ENCODE data around the gene TRIM38.

- no peak for TF ChIP-seq POLR2AphosphoS5 (IDR thresholded peaks at IDR 0.05; ENCODE audit: low read depth, low read length)
- no peak for TF ChIP-seq FOXP2 (optimal IDR thresholded peaks at IDR 0.05; ENCODE audit: borderline replicate concordance, extremely low read depth, extremely low read length, insufficient read depth)
- no peak for TF ChIP-seq SIN3A (IDR thresholded peaks at IDR 0.05; ENCODE audit: borderline replicate concordance, insufficient read depth, low read length)
- TF ChIP-seq TAF1 (IDR thresholded peaks at IDR 0.05; ENCODE audit: borderline replicate concordance, insufficient read depth, low read length): no peak
- no peak for TF ChIP-seq REST (IDR thresholded peaks at IDR 0.05; ENCODE audit: insufficient read depth in 1 of 2, low read depth in 2 of 2, low read length in 2 of 2)
Measured at GRCh38 chr6:25919657-25920056, 42.9 kb upstream of the TRIM38 start.

Measured in PFSK-1 (cell line).